ENCODE data around the gene DPP3.

Gene DPP3

DNA sequence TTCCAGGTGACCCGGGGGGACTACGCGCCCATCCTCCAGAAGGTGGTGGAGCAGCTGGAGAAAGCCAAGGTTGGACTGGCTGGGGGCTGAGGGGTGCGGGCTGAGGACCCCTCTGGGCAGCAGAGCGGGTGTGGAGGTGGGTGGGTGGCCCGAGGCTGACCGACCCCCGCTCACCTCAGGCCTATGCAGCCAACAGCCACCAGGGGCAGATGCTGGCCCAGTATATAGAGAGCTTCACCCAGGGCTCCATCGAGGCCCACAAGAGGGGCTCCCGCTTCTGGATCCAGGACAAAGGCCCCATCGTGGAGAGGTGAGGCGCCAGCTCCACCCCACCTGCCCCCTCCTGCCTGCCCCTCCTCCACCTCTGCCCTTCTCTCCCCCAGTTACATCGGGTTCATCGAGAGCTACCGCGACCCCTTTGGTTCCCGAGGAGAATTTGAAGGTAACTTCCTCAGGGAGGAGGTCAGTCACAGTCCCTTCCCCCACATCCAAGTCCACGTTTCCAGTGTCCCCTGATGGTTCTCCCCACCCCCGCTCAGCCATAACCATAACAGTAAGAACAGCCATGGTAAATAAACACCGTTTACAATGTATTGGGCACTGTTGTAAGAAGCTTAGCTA, 11.2 kb downstream of the DPP3 start:
- TF ChIP-seq RAD21 (IDR thresholded peaks at IDR 0.05; ENCODE audit: low read depth) (no peak), TEAD4 (IDR thresholded peaks at IDR 0.05) (no peak), YY1 (IDR thresholded peaks at IDR 0.05; ENCODE audit: low read depth) (no peak), ZBTB7A (IDR thresholded peaks at IDR 0.05; ENCODE audit: low read depth) (no peak), CREB1 (IDR thresholded peaks at IDR 0.05; ENCODE audit: low read depth) (no peak), TAF1 (IDR thresholded peaks at IDR 0.05; ENCODE audit: low read depth) (no peak)

DNA sequence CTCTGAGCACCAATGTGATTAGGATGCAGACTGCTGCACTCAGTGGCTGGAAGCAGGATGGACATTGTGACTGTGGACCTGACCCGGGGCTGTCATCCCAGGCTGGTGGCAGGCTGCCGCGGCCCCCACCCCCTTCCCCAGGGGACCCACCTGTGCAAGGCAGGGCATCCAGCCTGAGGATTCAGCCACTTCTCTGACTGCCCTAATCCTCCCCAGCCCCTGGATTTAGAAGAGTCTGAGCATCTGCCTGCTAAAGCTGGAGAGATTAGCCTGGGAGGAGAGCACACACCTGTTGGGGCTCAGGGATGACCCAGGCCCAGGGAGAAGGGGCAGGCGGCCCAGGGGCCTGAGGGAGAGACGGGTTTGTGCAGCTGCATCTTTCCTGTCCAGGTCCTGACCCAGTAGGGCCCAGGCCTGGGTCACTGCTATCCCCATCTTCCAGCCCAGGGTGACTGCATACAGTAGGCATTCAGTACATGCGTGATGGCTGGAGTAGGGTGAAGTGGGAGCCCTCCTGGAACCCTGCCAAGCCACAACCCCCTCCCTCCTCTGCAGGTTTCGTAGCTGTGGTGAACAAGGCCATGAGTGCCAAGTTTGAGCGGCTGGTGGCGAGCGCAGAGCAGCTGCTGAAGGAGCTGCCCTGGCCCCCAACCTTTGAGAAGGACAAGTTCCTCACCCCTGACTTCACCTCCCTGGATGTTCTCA, 12.1 kb downstream of the DPP3 start:
- TF ChIP-seq NFIC (IDR thresholded peaks at IDR 0.05), result no peak
- TF ChIP-seq, protein P1, sequence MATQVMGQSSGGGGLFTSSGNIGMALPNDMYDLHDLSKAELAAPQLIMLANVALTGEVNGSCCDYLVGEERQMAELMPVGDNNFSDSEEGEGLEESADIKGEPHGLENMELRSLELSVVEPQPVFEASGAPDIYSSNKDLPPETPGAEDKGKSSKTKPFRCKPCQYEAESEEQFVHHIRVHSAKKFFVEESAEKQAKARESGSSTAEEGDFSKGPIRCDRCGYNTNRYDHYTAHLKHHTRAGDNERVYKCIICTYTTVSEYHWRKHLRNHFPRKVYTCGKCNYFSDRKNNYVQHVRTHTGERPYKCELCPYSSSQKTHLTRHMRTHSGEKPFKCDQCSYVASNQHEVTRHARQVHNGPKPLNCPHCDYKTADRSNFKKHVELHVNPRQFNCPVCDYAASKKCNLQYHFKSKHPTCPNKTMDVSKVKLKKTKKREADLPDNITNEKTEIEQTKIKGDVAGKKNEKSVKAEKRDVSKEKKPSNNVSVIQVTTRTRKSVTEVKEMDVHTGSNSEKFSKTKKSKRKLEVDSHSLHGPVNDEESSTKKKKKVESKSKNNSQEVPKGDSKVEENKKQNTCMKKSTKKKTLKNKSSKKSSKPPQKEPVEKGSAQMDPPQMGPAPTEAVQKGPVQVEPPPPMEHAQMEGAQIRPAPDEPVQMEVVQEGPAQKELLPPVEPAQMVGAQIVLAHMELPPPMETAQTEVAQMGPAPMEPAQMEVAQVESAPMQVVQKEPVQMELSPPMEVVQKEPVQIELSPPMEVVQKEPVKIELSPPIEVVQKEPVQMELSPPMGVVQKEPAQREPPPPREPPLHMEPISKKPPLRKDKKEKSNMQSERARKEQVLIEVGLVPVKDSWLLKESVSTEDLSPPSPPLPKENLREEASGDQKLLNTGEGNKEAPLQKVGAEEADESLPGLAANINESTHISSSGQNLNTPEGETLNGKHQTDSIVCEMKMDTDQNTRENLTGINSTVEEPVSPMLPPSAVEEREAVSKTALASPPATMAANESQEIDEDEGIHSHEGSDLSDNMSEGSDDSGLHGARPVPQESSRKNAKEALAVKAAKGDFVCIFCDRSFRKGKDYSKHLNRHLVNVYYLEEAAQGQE (IDR thresholded peaks at IDR 0.05; ENCODE audit: low read depth), result no peak
- no peak for TF ChIP-seq ZBTB7A (IDR thresholded peaks at IDR 0.05; ENCODE audit: low read depth)
- TF ChIP-seq, protein P2, sequence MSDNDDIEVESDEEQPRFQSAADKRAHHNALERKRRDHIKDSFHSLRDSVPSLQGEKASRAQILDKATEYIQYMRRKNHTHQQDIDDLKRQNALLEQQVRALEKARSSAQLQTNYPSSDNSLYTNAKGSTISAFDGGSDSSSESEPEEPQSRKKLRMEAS (IDR thresholded peaks at IDR 0.05), result no peak
- no peak for TF ChIP-seq EP300 (IDR thresholded peaks at IDR 0.05; ENCODE audit: borderline replicate concordance)
- no peak for TF ChIP-seq YY1 (IDR thresholded peaks at IDR 0.05; ENCODE audit: low read depth)
- no peak for TF ChIP-seq RAD21 (IDR thresholded peaks at IDR 0.05; ENCODE audit: low read depth)
- no peak for TF ChIP-seq TCF12 (IDR thresholded peaks at IDR 0.05; ENCODE audit: low read depth)
- TF ChIP-seq, protein P3, sequence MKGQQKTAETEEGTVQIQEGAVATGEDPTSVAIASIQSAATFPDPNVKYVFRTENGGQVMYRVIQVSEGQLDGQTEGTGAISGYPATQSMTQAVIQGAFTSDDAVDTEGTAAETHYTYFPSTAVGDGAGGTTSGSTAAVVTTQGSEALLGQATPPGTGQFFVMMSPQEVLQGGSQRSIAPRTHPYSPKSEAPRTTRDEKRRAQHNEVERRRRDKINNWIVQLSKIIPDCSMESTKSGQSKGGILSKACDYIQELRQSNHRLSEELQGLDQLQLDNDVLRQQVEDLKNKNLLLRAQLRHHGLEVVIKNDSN (IDR thresholded peaks at IDR 0.05), result no peak
- TF ChIP-seq CEBPB (IDR thresholded peaks at IDR 0.05), result no peak
- no peak for TF ChIP-seq FOXM1 (IDR thresholded peaks at IDR 0.05; ENCODE audit: borderline replicate concordance, low read depth)
- TF ChIP-seq CREB1 (IDR thresholded peaks at IDR 0.05; ENCODE audit: low read depth), result no peak
- no peak for TF ChIP-seq EGR1 (IDR thresholded peaks at IDR 0.05)
- no peak for TF ChIP-seq TEAD4 (IDR thresholded peaks at IDR 0.05)
- TF ChIP-seq TAF1 (IDR thresholded peaks at IDR 0.05; ENCODE audit: low read depth), result no peak

DNA sequence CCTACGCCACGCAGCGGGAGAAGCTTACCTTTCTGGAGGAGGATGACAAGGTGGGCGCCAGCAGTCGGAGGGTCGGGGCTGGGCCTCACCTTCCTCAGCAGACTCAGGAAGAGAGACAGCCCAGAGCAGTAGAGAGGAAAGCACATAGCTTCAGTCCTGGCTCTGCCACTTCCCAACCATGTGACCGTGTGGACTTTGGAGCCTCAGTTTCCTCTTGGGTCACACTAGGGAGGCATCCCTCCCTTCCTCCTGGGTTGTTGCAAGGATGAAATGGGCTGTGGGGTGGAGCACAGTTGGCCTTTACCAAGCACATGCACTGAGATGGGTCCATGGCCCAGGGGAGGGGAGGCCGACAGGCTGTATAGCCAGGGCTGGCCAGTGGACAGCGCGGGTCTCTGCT, 12.9 kb downstream of the DPP3 start:
- TF ChIP-seq ZBTB7A (IDR thresholded peaks at IDR 0.05; ENCODE audit: low read depth) (no peak), YY1 (IDR thresholded peaks at IDR 0.05; ENCODE audit: low read depth) (no peak), EGR1 (IDR thresholded peaks at IDR 0.05) (no peak), TEAD4 (IDR thresholded peaks at IDR 0.05) (no peak), TAF1 (IDR thresholded peaks at IDR 0.05; ENCODE audit: low read depth) (no peak), EP300 (IDR thresholded peaks at IDR 0.05; ENCODE audit: borderline replicate concordance) (no peak), TCF12 (IDR thresholded peaks at IDR 0.05; ENCODE audit: low read depth) (no peak), NFIC (IDR thresholded peaks at IDR 0.05) (no peak), CEBPB (IDR thresholded peaks at IDR 0.05) (no peak), RAD21 (IDR thresholded peaks at IDR 0.05; ENCODE audit: low read depth) (no peak), FOXM1 (IDR thresholded peaks at IDR 0.05; ENCODE audit: borderline replicate concordance, low read depth) (no peak)
- TF ChIP-seq, protein P3 (IDR thresholded peaks at IDR 0.05), result no peak
- TF ChIP-seq, protein P1 (IDR thresholded peaks at IDR 0.05; ENCODE audit: low read depth), result no peak
- TF ChIP-seq, protein P2 (IDR thresholded peaks at IDR 0.05), result no peak

DNA sequence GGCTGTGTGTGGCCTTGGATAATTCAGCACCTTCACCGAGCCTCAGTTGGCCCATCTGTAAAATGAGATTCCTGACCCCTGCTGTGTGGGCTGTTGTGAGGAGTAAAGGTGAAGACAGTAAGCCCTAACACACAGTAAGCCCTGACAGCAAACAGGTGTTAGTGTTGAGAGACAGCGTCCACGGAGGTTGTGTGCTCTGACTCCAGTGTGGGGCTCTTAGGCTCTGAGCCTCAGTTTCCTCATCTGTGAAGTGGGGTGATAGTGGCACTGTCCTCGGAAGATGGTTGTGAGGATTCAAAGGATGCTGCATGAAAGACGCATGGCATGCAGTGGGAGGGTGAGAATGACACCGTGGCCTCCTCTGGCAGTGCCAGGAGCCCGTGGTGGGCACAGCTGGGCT, 14.2 kb downstream of the DPP3 start:
- TF ChIP-seq TAF1 (IDR thresholded peaks at IDR 0.05; ENCODE audit: low read depth) (no peak), CREB1 (IDR thresholded peaks at IDR 0.05; ENCODE audit: low read depth) (no peak), YY1 (IDR thresholded peaks at IDR 0.05; ENCODE audit: low read depth) (no peak), EP300 (IDR thresholded peaks at IDR 0.05; ENCODE audit: borderline replicate concordance) (no peak), RAD21 (IDR thresholded peaks at IDR 0.05; ENCODE audit: low read depth) (no peak), ZBTB7A (IDR thresholded peaks at IDR 0.05; ENCODE audit: low read depth) (no peak), EGR1 (IDR thresholded peaks at IDR 0.05) (no peak), FOXM1 (IDR thresholded peaks at IDR 0.05; ENCODE audit: borderline replicate concordance, low read depth) (no peak), TEAD4 (IDR thresholded peaks at IDR 0.05) (no peak), TCF12 (IDR thresholded peaks at IDR 0.05; ENCODE audit: low read depth) (no peak)
- TF ChIP-seq, protein P3 (IDR thresholded peaks at IDR 0.05), result no peak
- TF ChIP-seq, protein P1 (IDR thresholded peaks at IDR 0.05; ENCODE audit: low read depth), result no peak
